HS-27A (cell line): Measurements from ENCODE around the gene SPDYE16.
"Not testable (repeated sequence)": the region's sequence is repeated elsewhere in the genome, so short reads cannot be mapped to it uniquely, and the experiment has no call there.

ENCODE experiments used
- DNase-seq: peaks from one replicate; pipeline ENCODE4 v3.0.0-alpha.2; 2012; ENCODE audit warnings: low read depth, missing footprints

The SPDYE16 gene

DNA sequence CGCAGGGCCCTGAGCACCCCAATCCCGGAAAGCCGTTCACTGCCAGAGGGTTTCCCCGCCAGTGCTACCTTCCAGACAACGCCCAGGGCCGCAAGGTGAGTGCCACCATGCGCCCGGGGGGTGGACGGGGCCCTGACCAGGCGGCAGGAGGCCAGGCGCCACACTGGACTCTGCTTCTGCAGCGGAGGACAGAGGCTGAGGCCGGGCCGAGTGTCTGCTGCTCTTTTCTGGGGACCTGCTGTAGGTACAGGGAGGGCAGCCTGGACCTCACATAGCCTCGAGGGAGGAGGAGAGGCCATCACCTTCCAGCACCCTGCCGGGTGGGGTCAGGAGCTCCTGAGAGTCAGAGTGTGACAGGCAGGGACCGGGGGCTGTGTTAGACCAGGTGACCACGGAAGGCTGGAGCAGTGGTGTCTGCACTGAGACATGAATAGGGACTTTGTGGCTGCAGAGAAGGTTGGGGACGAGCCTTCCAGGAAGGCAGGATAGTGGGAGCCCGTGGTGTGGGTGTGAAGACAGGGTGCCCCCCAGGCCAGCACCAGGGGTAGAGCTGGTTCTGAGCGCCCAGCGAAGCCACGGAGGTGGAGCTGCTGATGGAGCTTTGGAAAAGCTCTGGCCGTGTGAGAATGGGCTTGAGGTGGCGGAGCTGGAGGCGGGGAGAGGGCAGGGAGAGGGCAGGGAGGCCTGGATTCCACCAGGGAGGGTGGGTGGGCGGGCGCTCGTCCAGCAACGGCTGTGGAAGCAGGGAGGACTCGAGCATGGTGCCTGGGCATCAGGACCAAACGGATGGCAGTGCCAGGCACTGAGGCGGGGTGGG, 38.5 kb downstream of the SPDYE16 start:
- not testable (repeated sequence) for DNase-seq

DNA sequence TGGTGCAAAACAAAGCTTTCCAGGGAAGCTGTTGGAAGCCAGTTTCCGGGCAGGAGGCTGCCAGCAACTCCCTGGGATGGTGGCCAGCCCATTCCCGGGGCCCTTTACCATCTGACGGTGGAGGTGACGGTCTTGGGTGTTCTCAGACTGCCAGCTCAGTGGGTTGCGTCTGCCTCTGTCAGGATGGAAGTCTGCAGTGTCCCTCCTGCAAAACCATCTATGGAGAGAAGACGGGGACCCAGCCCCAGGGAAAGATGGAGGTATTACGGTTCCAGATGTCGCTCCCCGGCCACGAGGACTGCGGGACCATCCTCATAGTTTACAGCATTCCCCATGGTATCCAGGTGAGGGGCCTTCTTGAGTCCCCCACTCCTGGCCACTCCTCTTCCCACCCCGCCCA, 39.9 kb downstream of the SPDYE16 start:
- not testable (repeated sequence) for DNase-seq

GRCh38 chr7:76502836-76503235, 40.3 kb downstream of the SPDYE16 start:
- not testable (repeated sequence) for DNase-seq

- not testable (repeated sequence) for DNase-seq
Measured at GRCh38 chr7:76502224-76502623, 40.9 kb downstream of the SPDYE16 start.

DNA sequence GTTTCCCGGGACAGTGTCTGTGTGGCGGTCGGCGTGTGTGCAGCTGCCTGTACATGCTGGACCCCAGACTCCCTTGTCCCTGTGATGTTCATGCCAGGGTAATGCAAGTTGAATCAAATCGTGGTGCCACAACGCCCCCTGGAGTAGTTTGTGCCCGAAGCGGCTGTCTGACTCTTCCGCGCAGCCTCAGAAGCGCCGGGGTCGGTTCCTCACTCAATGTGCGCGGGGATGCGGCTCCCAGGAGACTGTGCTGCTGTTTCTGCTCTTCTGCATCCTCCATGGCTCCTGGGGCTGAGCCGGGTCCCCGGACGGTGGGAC, 43.2 kb downstream of the SPDYE16 start:
- DNase-seq: not testable (repeated sequence)

DNA sequence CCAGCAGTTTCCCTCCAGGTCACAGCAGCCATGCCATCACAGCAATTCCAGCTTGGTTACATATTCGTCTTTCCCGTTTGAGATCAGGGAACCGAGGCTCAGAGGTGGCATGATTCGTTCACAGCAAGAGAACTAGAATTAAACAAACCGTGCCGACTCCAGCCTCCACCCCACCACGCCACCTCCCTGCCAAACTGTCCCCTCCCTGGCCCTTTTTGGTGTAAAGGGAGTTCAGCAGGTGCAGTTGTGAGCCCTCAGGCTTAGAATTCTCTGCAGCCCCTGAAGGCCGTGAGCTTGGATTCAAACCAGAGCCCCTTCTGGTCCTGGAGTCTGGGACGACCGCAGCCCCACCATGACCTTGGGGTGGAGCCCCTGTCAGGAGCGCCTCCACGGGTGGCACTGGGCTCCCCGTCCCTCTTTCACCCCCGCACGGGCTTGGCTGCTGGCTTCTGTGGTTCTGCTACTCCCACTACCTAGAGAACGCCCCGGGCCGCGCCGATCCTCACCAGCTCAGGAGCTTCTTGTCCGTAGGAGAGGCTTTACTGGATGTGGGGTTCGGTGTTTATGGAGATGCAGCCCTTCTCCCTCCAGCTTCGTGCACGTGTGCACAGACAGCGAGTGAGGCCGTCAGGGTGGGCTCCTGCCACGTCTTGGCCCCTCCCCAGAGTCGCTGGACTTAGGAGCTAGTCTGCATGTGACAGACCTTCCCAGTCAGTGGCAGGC, 43.7 kb downstream of the SPDYE16 start:
- DNase-seq: not testable (repeated sequence)

GRCh38 chr7:76498583-76499200, 44.4 kb downstream of the SPDYE16 start:
- DNase-seq: not testable (repeated sequence)

GRCh38 chr7:76497918-76498582, 45.0 kb downstream of the SPDYE16 start:
- not testable (repeated sequence) for DNase-seq

GRCh38 chr7:76495717-76496116, 47.4 kb downstream of the SPDYE16 start:
- not testable (repeated sequence) for DNase-seq

DNA sequence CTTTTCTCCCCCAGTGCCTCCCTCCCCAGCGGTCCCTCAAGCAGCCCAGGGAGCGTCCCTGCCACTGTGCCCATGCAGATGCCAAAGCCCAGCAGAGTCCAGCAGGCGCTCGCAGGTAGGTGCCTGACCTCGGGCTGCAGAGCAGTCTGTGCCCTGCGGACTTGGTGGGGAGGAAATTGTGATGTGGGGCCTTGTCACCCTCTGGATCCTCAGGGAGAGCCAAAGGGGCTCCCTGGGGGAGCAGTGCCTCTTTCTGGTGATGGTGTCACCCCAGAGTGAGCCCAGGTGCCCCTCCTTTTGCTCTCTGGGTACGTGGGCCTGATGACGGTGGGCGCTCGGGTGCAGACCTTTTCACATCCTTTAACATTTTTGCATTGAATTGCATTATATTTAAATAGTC, 51.0 kb downstream of the SPDYE16 start:
- not testable (repeated sequence) for DNase-seq

- DNase-seq: not testable (repeated sequence)
Measured at GRCh38 chr7:76487969-76488368, 55.1 kb downstream of the SPDYE16 start.

DNA sequence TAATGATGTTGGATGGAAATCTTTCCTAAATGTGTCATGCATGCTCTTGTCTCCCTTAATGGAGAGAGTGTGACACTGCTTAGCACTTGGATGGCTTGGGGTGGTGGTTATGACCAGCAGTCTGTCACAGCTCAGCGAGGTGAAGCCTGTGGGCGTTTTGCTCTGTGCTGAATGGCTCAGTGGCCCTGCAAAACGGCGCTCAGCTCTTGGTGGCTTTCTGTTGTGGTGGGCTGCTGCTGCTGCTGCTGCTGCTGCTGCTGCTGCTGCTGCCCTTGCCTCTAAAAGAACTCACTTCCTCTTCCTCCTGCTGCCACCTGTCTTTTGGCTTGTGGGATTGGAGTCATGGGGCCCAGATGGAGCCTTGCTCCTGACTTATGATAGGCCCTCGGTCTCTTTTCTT, 56.5 kb downstream of the SPDYE16 start:
- DNase-seq: not testable (repeated sequence)

DNA sequence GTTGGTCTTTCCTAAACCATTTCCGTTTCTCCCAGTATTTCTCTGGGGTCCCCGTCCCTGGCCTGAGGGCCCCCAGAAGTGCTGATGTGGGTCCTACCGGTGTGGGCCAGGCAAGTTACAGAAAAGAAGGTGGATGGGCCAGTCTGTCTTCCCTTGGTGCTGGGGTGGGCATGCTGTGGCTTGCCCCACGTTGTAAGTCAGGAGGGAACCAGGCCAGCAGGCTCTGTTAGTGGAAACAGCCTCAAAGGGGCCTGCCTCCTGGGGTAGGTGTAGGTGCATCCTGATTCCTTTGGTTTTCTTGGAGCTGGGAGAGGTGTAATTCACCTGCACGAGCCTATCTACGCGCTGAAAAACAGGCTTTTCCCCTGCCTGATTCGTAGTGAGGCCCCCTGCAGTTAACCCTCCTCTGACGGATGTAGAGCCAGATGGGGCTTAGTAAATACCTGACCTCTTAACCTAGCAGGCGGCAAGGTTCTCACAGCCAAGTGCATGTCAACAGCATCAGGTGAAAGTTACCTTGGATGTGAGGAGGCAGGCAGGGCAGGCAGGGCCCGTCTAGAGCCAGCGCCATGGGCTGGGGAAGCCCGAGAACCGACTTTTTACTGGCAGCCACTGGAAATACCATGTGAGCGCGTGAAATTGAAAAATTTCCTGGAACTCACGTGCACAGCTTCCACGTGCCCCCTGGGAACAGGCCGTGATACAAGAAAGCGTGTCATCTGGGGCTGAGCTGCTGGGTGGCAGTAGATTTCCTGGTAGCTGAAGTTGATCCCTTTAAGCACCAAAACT, 57.1 kb downstream of the SPDYE16 start:
- not testable (repeated sequence) for DNase-seq

DNA sequence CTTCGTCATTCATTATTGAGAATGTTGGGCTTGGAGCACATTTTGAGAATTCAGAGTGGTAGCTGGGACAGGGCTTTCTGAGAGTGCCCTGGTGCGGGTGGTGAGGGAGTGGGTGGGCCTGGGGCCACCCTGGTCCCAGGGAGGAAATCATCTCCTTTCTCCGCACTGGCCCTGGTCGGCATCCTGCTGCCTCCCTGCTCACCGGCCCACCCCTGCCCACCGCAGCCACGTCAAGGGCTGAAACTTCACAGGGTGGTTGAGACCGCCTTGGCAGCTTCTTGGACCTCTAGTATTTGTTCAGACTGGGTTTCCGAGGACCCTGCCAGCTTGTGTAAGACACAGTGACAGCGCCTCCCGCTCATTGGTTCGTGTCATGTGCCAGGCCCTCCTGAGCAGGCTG, 58.6 kb downstream of the SPDYE16 start:
- not testable (repeated sequence) for DNase-seq

DNA sequence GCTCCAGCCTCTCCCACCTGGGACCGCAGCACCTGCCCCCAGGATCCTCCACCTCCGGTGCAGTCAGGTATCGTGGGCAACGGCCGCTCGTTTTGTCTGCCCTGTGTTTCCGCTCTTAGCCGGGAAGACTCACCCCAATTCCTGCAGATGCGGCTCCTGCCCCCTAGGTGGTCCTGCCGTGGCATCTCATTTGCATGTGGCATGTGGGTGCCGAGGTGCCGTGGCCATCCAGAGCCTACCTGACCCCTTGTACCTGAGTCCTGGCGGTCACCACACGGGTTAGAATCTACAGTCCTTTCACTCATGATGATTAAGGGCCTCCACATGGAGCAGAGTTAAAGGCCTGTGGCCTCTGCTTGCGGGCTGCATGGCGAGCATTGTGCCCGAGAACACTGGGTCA, 60.0 kb downstream of the SPDYE16 start:
- DNase-seq: not testable (repeated sequence)

DNA sequence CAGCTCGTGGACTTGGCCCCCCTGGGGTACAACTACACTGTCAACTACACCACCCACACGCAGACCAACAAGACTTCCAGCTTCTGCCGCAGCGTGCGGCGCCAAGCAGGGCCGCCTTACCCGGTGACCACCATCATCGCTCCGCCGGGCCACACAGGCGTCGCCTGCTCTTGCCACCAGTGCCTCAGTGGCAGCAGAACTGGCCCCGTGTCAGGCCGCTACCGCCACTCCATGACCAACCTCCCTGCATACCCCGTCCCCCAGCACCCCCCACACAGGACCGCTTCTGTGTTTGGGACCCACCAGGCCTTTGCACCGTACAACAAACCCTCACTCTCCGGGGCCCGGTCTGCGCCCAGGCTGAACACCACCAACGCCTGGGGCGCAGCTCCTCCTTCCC, 60.4 kb downstream of the SPDYE16 start:
- DNase-seq: not testable (repeated sequence)
